WTC11 (cell line): Measurements from ENCODE around the gene GPX5.

ENCODE experiments used
- ATF1 ChIP-seq: sonication (generic); formaldehyde crosslinking; IDR thresholded peaks from 2 replicates; pipeline ENCODE4 v1.8.1; 2023; ENCODE audit warnings: mild to moderate bottlenecking, moderate library complexity, missing genetic modification reagents
- ATF2 ChIP-seq: sonication (generic); formaldehyde crosslinking; IDR thresholded peaks from 2 replicates; pipeline ENCODE4 v1.8.1; 2022; ENCODE audit warnings: low read depth, missing genetic modification reagents, borderline replicate concordance
- CREB1 ChIP-seq: sonication (generic); formaldehyde crosslinking; IDR thresholded peaks from 2 replicates; pipeline ENCODE4 v1.8.0; 2023; ENCODE audit warnings: mild to moderate bottlenecking, missing genetic modification reagents
- CREM ChIP-seq: sonication (generic); formaldehyde crosslinking; IDR thresholded peaks from 2 replicates; pipeline ENCODE4 v1.8.1; 2022; ENCODE audit warnings: mild to moderate bottlenecking, missing genetic modification reagents, moderate library complexity
- NR2C2 ChIP-seq: sonication (generic); formaldehyde crosslinking; IDR thresholded peaks from 2 replicates; pipeline ENCODE4 v1.8.0; 2022; ENCODE audit warnings: mild to moderate bottlenecking, missing genetic modification reagents
- TEAD4 ChIP-seq: sonication (generic); formaldehyde crosslinking; IDR thresholded peaks from 2 replicates; pipeline ENCODE4 v1.8.0; 2022; ENCODE audit warnings: mild to moderate bottlenecking, missing genetic modification reagents
- TP53 ChIP-seq: sonication (generic); formaldehyde crosslinking; IDR thresholded peaks from 2 replicates; pipeline ENCODE4 v1.8.1; 2023; ENCODE audit warnings: mild to moderate bottlenecking, missing genetic modification reagents
- ZNF423 ChIP-seq: fragments of 250-450 bp; sonication (Bioruptor Pico); IDR thresholded peaks from 2 replicates; pipeline ENCODE4 v2.1.2; 2022; ENCODE audit warnings: mild to moderate bottlenecking, moderate library complexity
- TF ChIP-seq, protein P1 (sequence below): fragments of 200-600 bp; IDR thresholded peaks from 2 replicates; pipeline ENCODE4 v1.8.0; 2022; ENCODE audit warnings: antibody characterized with exemption
- TF ChIP-seq, protein P2 (sequence below): sonication (generic); formaldehyde crosslinking; IDR thresholded peaks from 2 replicates; pipeline ENCODE4 v1.8.1; 2023; ENCODE audit warnings: mild to moderate bottlenecking, moderate library complexity, missing genetic modification reagents

DNA sequence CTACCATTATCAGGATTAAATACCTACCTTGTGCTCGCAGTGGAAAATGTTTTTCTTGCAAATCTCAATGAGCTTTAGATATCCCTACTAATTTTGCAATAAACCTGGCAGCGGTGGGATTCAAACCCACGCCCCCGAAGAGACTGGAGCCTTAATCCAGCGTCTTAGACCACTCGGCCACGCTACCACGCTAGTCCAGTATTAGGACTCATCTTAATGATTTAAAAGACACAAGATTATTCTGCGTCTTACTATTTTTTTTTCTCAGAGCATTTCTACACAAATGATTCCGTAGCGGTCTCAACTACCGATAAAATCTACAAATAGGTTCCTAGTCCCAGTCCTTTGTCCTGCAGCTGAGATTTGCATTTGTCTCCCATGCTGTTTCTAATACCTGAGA lies 47.2 kb upstream of the GPX5 start:
- TF ChIP-seq ZNF423 (CRISPR knock-in tag) (no peak), TP53 (CRISPR knock-in tag) (no peak), TEAD4 (CRISPR knock-in tag) (no peak), ATF1 (no peak), NR2C2 (CRISPR knock-in tag) (no peak), CREB1 (CRISPR knock-in tag) (no peak), CREM (CRISPR knock-in tag) (no peak), ATF2 (CRISPR knock-in tag) (no peak)
- TF ChIP-seq, protein P1, sequence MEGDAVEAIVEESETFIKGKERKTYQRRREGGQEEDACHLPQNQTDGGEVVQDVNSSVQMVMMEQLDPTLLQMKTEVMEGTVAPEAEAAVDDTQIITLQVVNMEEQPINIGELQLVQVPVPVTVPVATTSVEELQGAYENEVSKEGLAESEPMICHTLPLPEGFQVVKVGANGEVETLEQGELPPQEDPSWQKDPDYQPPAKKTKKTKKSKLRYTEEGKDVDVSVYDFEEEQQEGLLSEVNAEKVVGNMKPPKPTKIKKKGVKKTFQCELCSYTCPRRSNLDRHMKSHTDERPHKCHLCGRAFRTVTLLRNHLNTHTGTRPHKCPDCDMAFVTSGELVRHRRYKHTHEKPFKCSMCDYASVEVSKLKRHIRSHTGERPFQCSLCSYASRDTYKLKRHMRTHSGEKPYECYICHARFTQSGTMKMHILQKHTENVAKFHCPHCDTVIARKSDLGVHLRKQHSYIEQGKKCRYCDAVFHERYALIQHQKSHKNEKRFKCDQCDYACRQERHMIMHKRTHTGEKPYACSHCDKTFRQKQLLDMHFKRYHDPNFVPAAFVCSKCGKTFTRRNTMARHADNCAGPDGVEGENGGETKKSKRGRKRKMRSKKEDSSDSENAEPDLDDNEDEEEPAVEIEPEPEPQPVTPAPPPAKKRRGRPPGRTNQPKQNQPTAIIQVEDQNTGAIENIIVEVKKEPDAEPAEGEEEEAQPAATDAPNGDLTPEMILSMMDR: no peak
- TF ChIP-seq, protein P2, sequence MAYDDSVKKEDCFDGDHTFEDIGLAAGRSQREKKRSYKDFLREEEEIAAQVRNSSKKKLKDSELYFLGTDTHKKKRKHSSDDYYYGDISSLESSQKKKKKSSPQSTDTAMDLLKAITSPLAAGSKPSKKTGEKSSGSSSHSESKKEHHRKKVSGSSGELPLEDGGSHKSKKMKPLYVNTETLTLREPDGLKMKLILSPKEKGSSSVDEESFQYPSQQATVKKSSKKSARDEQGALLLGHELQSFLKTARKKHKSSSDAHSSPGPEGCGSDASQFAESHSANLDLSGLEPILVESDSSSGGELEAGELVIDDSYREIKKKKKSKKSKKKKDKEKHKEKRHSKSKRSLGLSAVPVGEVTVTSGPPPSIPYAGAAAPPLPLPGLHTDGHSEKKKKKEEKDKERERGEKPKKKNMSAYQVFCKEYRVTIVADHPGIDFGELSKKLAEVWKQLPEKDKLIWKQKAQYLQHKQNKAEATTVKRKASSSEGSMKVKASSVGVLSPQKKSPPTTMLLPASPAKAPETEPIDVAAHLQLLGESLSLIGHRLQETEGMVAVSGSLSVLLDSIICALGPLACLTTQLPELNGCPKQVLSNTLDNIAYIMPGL (CRISPR knock-in tag): no peak
